ENCODE measurements around the gene CACNB2. TPM values are rescaled to one million over a fixed set of nuclear protein-coding genes. Genes with fewer than 3 reads are reported as not detected.
A peak's percentile ranks its signal among the peaks of the same experiment; 100 is the strongest.

The CACNB2 gene
- total and polyA plus RNA-seq, 2 experiments from 2014 or later, result 4.6 to 5.3 TPM

GRCh38 chr10:18260310-18260922 lies 120.2 kb downstream of the CACNB2 start:
- Histone ChIP-seq H2AFZ (no peak overlapping the region), H3K9me3 (ENCODE audit: low read depth) (no peaks in the 10 kb centered on the region), H3K27ac (no peak overlapping the region), H3K4me3 (no peak overlapping the region), H3K27me3 (no peaks in the 10 kb centered on the region), H3K9me2 (replicated peaks; ENCODE audit: insufficient read depth) (no peaks in the 10 kb centered on the region), H3K79me2 (no peaks in the 10 kb centered on the region), H3K36me3 (replicated peaks; ENCODE audit: insufficient read depth, low read depth) (no peaks in the 10 kb centered on the region), H4K20me1 (ENCODE audit: insufficient read depth, poor library complexity, severe bottlenecking) (no peaks in the 10 kb centered on the region), H3K4me1 (ENCODE audit: insufficient read depth) (no peaks in the 10 kb centered on the region), H3K4me2 (no peak overlapping the region)
- no peak for DNase-seq (ENCODE audit: low spot score)
- no peak for TF ChIP-seq EZH2phosphoT487 (IDR thresholded peaks at IDR 0.05; ENCODE audit: low read depth, severe bottlenecking, unreplicated experiment)
- WGBS (ENCODE audit: low lambda C conversion rate, missing lambda C conversion rate), result 66% methylated on average over 18 of the region's 18 CpGs

- H3K79me2 ChIP-seq, result no peaks in the 10 kb centered on the region
- no peak for DNase-seq (ENCODE audit: low spot score)
- no peak for TF ChIP-seq EZH2 (IDR thresholded peaks at IDR 0.05; ENCODE audit: borderline replicate concordance)
- TF ChIP-seq CTCF (IDR thresholded peaks at IDR 0.05; ENCODE audit: poor library complexity), result no peak
- TF ChIP-seq EZH2phosphoT487 (IDR thresholded peaks at IDR 0.05; ENCODE audit: low read depth, severe bottlenecking, unreplicated experiment), result no peak
- H3K9me3 ChIP-seq (ENCODE audit: low read depth), result no peaks in the 10 kb centered on the region
- no peaks in the 10 kb centered on the region for H3K36me3 ChIP-seq (replicated peaks; ENCODE audit: insufficient read depth, low read depth)
- H3K4me1 ChIP-seq (ENCODE audit: insufficient read depth), result no peaks in the 10 kb centered on the region
- no peaks in the 10 kb centered on the region for H3K27me3 ChIP-seq
- no peak overlapping the region for H3K4me2 ChIP-seq
- no peak overlapping the region for H2AFZ ChIP-seq
- no peaks in the 10 kb centered on the region for H4K20me1 ChIP-seq (ENCODE audit: insufficient read depth, poor library complexity, severe bottlenecking)
- H3K4me3 ChIP-seq, result no peak overlapping the region
- no peaks in the 10 kb centered on the region for H3K9me2 ChIP-seq (replicated peaks; ENCODE audit: insufficient read depth)
- no peak overlapping the region for H3K27ac ChIP-seq
- WGBS (ENCODE audit: low lambda C conversion rate, missing lambda C conversion rate), result 82% methylated on average over 15 of the region's 15 CpGs
Measured at GRCh38 chr10:18261063-18261610, 120.9 kb downstream of the CACNB2 start.

- Histone ChIP-seq H2AFZ (no peak overlapping the region), H3K9me2 (replicated peaks; ENCODE audit: insufficient read depth) (no peaks in the 10 kb centered on the region), H3K27ac (no peak overlapping the region), H3K4me1 (ENCODE audit: insufficient read depth) (no peaks in the 10 kb centered on the region), H3K79me2 (no peaks in the 10 kb centered on the region), H3K27me3 (no peaks in the 10 kb centered on the region), H3K36me3 (replicated peaks; ENCODE audit: insufficient read depth, low read depth) (no peaks in the 10 kb centered on the region), H3K9me3 (ENCODE audit: low read depth) (no peaks in the 10 kb centered on the region), H3K4me2 (peak overlapping the region; percentile 53), H4K20me1 (ENCODE audit: insufficient read depth, poor library complexity, severe bottlenecking) (no peaks in the 10 kb centered on the region), H3K4me3 (no peak overlapping the region)
- no peak for TF ChIP-seq EZH2 (IDR thresholded peaks at IDR 0.05; ENCODE audit: borderline replicate concordance)
- WGBS (ENCODE audit: low lambda C conversion rate, missing lambda C conversion rate), result 56% methylated on average over 5 of the region's 5 CpGs
- no peak for DNase-seq (ENCODE audit: low spot score)
Measured at GRCh38 chr10:18261768-18262231, 121.6 kb downstream of the CACNB2 start.

- 61% methylated on average over 5 of the region's 5 CpGs for WGBS (ENCODE audit: low lambda C conversion rate, missing lambda C conversion rate)
- Histone ChIP-seq H3K9me2 (replicated peaks; ENCODE audit: insufficient read depth) (no peaks in the 10 kb centered on the region), H3K4me2 (no peak overlapping the region), H3K79me2 (no peaks in the 10 kb centered on the region), H3K36me3 (replicated peaks; ENCODE audit: insufficient read depth, low read depth) (no peaks in the 10 kb centered on the region), H3K4me3 (no peak overlapping the region), H3K27me3 (no peaks in the 10 kb centered on the region), H3K4me1 (ENCODE audit: insufficient read depth) (no peaks in the 10 kb centered on the region), H3K27ac (no peak overlapping the region), H3K9me3 (ENCODE audit: low read depth) (no peaks in the 10 kb centered on the region), H4K20me1 (ENCODE audit: insufficient read depth, poor library complexity, severe bottlenecking) (no peaks in the 10 kb centered on the region), H2AFZ (no peak overlapping the region)
- DNase-seq (ENCODE audit: low spot score), result no peak
- no peak for TF ChIP-seq CTCF (IDR thresholded peaks at IDR 0.05; ENCODE audit: poor library complexity)
- TF ChIP-seq EZH2 (IDR thresholded peaks at IDR 0.05; ENCODE audit: borderline replicate concordance), result no peak
- TF ChIP-seq EZH2phosphoT487 (IDR thresholded peaks at IDR 0.05; ENCODE audit: low read depth, severe bottlenecking, unreplicated experiment), result no peak
Measured at GRCh38 chr10:18264466-18265050, 124.3 kb downstream of the CACNB2 start.

Measured in hepatocyte (in vitro differentiated cells).